ENCODE data around the gene KIRREL1. TPM values are rescaled to one million over a fixed set of nuclear protein-coding genes. Genes with fewer than 3 reads are reported as not detected.

The KIRREL1 gene
- total and polyA plus RNA-seq, 2 experiments from 2014 or later: 5.1 to 35.2 TPM

DNA sequence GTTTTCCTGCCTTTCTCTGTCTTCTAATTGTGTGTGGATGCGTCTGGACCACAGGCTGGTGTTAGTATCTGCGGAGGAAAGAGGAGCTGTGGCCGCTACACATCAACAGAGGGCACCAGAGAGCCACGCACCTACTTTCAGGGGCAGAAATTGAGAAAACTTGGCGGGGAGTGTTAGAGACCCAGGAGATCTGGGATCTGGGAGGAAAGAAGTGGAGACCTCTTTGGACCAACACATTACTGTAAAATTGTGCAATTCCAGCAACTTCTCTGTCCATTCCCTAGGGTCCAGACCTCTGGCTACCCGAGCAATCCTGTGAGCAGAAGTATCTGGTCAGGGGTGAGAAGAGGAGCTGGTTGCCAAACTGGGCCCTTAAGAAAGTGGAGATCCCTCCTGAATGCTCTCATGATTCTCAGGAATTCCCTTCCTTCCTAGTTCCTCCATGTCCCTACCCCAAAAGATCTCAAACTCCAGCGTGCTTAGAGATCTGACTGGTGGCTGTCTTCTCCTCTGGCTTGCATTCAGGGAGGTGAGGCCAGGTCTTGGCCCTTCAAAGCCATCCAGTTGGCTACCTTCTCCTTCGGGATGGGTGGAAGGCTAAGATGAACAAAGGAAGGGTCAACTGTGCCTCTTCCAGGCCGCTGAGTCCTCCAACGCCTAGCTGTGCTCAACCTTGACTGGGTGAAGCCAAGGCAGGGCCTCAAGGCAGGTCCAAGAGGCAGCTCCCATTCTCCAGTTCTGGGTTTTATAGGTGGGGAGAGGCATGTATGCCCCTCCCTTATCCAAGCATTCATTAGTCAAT lies 1.2 kb upstream of the KIRREL1 start:
- no peaks in the 10 kb centered on the region; the same call in 1 of the 2 replicates for H4K20me1 ChIP-seq (replicated peaks; ENCODE audit: insufficient read depth)
- peaks cover 36% of the 10 kb centered on the region for H3K79me2 ChIP-seq (replicated peaks; ENCODE audit: insufficient read depth)
- H3K27me3 Mint-ChIP-seq (ENCODE audit: insufficient read depth, low read depth, poor library complexity): peaks cover 20% of the 10 kb centered on the region
- peaks cover 30% of the 10 kb centered on the region for H3K4me1 ChIP-seq (ENCODE audit: insufficient read depth)
- H3F3A ChIP-seq (replicated peaks; ENCODE audit: low read depth): no peaks in the 10 kb centered on the region
- H2AFZ ChIP-seq: peak overlapping the region; percentile 67; the same call in 1 of the 2 replicates
- H3K4me2 ChIP-seq: peak overlapping the region; percentile 93
- peaks cover 39% of the 10 kb centered on the region for H3K4me1 Mint-ChIP-seq
- no peak overlapping the region for H3K27ac Mint-ChIP-seq
- DNase-seq (ENCODE audit: low spot score) (peak; percentile 87), ATAC-seq (peak; percentile 42)
- no peak for TF ChIP-seq JUNB (IDR thresholded peaks at IDR 0.05; ENCODE audit: unreplicated experiment)
- TF ChIP-seq, protein P1, sequence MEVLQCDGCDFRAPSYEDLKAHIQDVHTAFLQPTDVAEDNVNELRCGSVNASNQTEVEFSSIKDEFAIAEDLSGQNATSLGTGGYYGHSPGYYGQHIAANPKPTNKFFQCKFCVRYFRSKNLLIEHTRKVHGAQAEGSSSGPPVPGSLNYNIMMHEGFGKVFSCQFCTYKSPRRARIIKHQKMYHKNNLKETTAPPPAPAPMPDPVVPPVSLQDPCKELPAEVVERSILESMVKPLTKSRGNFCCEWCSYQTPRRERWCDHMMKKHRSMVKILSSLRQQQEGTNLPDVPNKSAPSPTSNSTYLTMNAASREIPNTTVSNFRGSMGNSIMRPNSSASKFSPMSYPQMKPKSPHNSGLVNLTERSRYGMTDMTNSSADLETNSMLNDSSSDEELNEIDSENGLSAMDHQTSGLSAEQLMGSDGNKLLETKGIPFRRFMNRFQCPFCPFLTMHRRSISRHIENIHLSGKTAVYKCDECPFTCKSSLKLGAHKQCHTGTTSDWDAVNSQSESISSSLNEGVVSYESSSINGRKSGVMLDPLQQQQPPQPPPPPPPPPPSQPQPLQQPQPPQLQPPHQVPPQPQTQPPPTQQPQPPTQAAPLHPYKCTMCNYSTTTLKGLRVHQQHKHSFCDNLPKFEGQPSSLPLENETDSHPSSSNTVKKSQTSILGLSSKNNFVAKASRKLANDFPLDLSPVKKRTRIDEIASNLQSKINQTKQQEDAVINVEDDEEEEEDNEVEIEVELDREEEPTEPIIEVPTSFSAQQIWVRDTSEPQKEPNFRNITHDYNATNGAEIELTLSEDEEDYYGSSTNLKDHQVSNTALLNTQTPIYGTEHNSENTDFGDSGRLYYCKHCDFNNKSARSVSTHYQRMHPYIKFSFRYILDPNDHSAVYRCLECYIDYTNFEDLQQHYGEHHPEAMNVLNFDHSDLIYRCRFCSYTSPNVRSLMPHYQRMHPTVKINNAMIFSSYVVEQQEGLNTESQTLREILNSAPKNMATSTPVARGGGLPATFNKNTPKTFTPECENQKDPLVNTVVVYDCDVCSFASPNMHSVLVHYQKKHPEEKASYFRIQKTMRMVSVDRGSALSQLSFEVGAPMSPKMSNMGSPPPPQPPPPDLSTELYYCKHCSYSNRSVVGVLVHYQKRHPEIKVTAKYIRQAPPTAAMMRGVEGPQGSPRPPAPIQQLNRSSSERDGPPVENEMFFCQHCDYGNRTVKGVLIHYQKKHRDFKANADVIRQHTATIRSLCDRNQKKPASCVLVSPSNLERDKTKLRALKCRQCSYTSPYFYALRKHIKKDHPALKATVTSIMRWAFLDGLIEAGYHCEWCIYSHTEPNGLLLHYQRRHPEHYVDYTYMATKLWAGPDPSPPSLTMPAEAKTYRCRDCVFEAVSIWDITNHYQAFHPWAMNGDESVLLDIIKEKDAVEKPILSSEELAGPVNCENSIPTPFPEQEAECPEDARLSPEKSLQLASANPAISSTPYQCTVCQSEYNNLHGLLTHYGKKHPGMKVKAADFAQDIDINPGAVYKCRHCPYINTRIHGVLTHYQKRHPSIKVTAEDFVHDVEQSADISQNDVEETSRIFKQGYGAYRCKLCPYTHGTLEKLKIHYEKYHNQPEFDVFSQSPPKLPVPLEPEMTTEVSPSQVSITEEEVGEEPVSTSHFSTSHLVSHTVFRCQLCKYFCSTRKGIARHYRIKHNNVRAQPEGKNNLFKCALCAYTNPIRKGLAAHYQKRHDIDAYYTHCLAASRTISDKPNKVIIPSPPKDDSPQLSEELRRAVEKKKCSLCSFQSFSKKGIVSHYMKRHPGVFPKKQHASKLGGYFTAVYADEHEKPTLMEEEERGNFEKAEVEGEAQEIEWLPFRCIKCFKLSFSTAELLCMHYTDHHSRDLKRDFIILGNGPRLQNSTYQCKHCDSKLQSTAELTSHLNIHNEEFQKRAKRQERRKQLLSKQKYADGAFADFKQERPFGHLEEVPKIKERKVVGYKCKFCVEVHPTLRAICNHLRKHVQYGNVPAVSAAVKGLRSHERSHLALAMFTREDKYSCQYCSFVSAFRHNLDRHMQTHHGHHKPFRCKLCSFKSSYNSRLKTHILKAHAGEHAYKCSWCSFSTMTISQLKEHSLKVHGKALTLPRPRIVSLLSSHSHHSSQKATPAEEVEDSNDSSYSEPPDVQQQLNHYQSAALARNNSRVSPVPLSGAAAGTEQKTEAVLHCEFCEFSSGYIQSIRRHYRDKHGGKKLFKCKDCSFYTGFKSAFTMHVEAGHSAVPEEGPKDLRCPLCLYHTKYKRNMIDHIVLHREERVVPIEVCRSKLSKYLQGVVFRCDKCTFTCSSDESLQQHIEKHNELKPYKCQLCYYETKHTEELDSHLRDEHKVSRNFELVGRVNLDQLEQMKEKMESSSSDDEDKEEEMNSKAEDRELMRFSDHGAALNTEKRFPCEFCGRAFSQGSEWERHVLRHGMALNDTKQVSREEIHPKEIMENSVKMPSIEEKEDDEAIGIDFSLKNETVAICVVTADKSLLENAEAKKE (CRISPR knock-in tag; IDR thresholded peaks at IDR 0.05): peak; percentile 55; the same call in 1 of the 2 replicates
- no peak for TF ChIP-seq CREB1 (CRISPR knock-in tag; IDR thresholded peaks at IDR 0.05; ENCODE audit: low read depth)
- no peak for TF ChIP-seq REST (IDR thresholded peaks at IDR 0.05; ENCODE audit: unreplicated experiment)
- TF ChIP-seq ZNF114 (CRISPR knock-in tag; IDR thresholded peaks at IDR 0.05): 0 out of 2 replicates have a peak, but pooled peaks have one; percentile 8
- TF ChIP-seq, protein P2, sequence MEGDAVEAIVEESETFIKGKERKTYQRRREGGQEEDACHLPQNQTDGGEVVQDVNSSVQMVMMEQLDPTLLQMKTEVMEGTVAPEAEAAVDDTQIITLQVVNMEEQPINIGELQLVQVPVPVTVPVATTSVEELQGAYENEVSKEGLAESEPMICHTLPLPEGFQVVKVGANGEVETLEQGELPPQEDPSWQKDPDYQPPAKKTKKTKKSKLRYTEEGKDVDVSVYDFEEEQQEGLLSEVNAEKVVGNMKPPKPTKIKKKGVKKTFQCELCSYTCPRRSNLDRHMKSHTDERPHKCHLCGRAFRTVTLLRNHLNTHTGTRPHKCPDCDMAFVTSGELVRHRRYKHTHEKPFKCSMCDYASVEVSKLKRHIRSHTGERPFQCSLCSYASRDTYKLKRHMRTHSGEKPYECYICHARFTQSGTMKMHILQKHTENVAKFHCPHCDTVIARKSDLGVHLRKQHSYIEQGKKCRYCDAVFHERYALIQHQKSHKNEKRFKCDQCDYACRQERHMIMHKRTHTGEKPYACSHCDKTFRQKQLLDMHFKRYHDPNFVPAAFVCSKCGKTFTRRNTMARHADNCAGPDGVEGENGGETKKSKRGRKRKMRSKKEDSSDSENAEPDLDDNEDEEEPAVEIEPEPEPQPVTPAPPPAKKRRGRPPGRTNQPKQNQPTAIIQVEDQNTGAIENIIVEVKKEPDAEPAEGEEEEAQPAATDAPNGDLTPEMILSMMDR (conservative IDR thresholded peaks at IDR 0.05; ENCODE audit: low read depth in 2 of 2): peak; percentile 94 to 97
- no peaks in the 10 kb centered on the region for H3K9me3 Mint-ChIP-seq
- no peaks in the 10 kb centered on the region for H3K36me3 ChIP-seq (ENCODE audit: insufficient read depth)
- H3K27ac ChIP-seq (ENCODE audit: low read depth): no peak overlapping the region
- H3K4me3 ChIP-seq: peak overlapping the region; percentile 94
- H3K36me3 Mint-ChIP-seq (ENCODE audit: low read depth): no peaks in the 10 kb centered on the region; the same call in 2 of the 3 replicates
- 0 out of 2 replicates have a peak, but pooled peaks cover 5% of the 10 kb centered on the region for H3K27me3 ChIP-seq (ENCODE audit: insufficient read depth)
- no peaks in the 10 kb centered on the region for H3K9me2 ChIP-seq (ENCODE audit: insufficient read depth)
- peak overlapping the region; percentile 91 for H3K4me3 Mint-ChIP-seq

Data from GM23338 (cell line).